Measurements from ENCODE around the gene SPI1.

- TF ChIP-seq CTCF (conservative IDR thresholded peaks at IDR 0.05), result no peak
- no peak for TF ChIP-seq ZFX (IDR thresholded peaks at IDR 0.05)
Observed at GRCh38 chr11:47353978-47354774, 24.2 kb downstream of the SPI1 start.

Data from C4-2B (cell line).